Glutamatergic neuron (in vitro differentiated cells): ENCODE results near the gene MGA. TPM values are rescaled to one million over a fixed set of nuclear protein-coding genes. Genes with fewer than 3 reads are reported as not detected.

ENCODE experiments used
- DNase-seq: peaks from one replicate; pipeline ENCODE4 v3.0.0; 2022
- H3K27ac Mint-ChIP-seq: one replicate; pipeline ENCODE4 v1.8.0; 2020; ENCODE audit warnings: mild to moderate bottlenecking, mixed read lengths, inconsistent platforms; ENCODE audit not compliant: unreplicated experiment
- H3K27me3 Mint-ChIP-seq: one replicate; pipeline ENCODE4 v1.8.0; 2020; ENCODE audit warnings: mild to moderate bottlenecking, moderate library complexity, mixed read lengths, inconsistent platforms; ENCODE audit not compliant: unreplicated experiment
- H3K36me3 Mint-ChIP-seq: one replicate; pipeline ENCODE4 v1.8.0; 2020; ENCODE audit warnings: mild to moderate bottlenecking, mixed read lengths, inconsistent platforms; ENCODE audit not compliant: unreplicated experiment
- H3K4me1 Mint-ChIP-seq: one replicate; pipeline ENCODE4 v1.8.0; 2020; ENCODE audit warnings: mild to moderate bottlenecking, low read depth, mixed read lengths, inconsistent platforms; ENCODE audit not compliant: unreplicated experiment
- H3K4me3 Mint-ChIP-seq: one replicate; pipeline ENCODE4 v1.8.0; 2020; ENCODE audit warnings: mild to moderate bottlenecking, mixed read lengths, inconsistent platforms; ENCODE audit not compliant: unreplicated experiment
- H3K9me3 Mint-ChIP-seq: one replicate; pipeline ENCODE4 v1.8.0; 2020; ENCODE audit warnings: mild to moderate bottlenecking, moderate library complexity, mixed read lengths, inconsistent platforms; ENCODE audit not compliant: unreplicated experiment
- total RNA-seq: library from RNA; stranded (reverse); fragmentation: NEBNext Ultra II Directional; extraction: Animal tissue kit (Norgen Biotek cat#: 25700); gene quantifications from one replicate; pipeline ENCODE4 v1.2.1, GENCODE V29; 2021; ENCODE audit not compliant: unreplicated experiment
- TF ChIP-seq, protein P1 (sequence below): fragments of 200-600 bp; sonication (generic); IDR thresholded peaks from one replicate; pipeline ENCODE4 v1.5.0; 2021; ENCODE audit not compliant: partially characterized antibody, unreplicated experiment

Gene MGA
- total RNA-seq, 1 donor from 2014 or later: 68.9 TPM

DNA sequence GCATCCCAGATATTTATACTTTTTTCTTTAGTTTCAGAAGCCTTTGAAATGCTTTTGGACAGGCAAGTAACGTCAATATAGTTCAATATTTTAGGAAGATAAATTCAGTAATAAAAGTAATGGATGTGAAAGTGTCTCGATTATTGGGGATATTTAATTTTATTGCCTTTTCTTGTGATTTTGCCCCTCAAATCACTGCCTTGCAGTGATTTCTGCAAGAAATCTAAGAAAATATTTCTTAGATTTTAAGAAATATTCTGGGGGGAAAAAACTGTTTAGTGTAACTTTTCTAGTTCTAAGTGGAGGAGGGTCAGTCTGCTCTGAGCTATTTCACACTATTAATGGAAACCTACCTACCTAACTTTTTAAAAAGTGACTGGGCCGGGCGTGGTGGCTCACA is 33.6 kb downstream of the MGA start:
- TF ChIP-seq, protein P1, sequence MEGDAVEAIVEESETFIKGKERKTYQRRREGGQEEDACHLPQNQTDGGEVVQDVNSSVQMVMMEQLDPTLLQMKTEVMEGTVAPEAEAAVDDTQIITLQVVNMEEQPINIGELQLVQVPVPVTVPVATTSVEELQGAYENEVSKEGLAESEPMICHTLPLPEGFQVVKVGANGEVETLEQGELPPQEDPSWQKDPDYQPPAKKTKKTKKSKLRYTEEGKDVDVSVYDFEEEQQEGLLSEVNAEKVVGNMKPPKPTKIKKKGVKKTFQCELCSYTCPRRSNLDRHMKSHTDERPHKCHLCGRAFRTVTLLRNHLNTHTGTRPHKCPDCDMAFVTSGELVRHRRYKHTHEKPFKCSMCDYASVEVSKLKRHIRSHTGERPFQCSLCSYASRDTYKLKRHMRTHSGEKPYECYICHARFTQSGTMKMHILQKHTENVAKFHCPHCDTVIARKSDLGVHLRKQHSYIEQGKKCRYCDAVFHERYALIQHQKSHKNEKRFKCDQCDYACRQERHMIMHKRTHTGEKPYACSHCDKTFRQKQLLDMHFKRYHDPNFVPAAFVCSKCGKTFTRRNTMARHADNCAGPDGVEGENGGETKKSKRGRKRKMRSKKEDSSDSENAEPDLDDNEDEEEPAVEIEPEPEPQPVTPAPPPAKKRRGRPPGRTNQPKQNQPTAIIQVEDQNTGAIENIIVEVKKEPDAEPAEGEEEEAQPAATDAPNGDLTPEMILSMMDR: no peak
- H3K27me3 Mint-ChIP-seq: no peaks in the 10 kb centered on the region
- no peaks in the 10 kb centered on the region for H3K36me3 Mint-ChIP-seq
- no peaks in the 10 kb centered on the region for H3K9me3 Mint-ChIP-seq
- peaks cover 2% of the 10 kb centered on the region for H3K4me1 Mint-ChIP-seq
- H3K4me3 Mint-ChIP-seq: no peak overlapping the region
- no peak overlapping the region for H3K27ac Mint-ChIP-seq
- no peak for DNase-seq

DNA sequence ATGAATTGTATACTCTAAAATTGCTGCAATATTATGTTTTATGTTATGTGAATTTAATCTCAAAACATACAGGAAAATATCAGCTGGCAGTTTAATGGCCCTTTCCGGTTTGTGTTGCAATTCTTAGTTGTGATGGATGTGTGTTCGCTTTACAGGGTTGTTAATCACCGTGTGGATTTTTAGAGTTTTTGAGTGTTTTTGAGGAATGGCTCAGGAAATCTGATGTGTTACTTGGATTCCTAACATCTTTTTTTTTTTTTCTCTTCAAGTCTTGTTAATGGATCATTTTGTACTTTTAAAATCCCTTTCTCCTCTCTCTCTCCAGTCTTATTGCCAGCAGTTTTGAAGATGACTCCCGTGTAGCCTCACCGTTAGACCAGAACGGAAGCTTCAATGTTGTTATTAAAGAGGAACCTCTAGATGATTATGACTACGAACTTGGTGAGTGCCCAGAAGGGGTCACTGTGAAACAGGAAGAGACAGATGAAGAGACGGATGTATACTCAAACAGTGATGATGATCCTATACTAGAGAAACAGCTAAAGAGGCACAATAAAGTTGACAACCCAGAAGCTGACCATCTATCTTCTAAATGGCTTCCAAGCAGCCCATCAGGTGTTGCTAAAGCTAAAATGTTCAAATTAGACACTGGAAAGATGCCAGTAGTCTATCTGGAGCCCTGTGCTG is 35.7 kb downstream of the MGA start:
- TF ChIP-seq, protein P1: no peak
- Mint-ChIP-seq H3K27me3 (no peaks in the 10 kb centered on the region), H3K36me3 (no peaks in the 10 kb centered on the region), H3K4me3 (no peak overlapping the region), H3K27ac (no peak overlapping the region), H3K9me3 (no peaks in the 10 kb centered on the region), H3K4me1 (peaks cover 2% of the 10 kb centered on the region)
- no peak for DNase-seq

DNA sequence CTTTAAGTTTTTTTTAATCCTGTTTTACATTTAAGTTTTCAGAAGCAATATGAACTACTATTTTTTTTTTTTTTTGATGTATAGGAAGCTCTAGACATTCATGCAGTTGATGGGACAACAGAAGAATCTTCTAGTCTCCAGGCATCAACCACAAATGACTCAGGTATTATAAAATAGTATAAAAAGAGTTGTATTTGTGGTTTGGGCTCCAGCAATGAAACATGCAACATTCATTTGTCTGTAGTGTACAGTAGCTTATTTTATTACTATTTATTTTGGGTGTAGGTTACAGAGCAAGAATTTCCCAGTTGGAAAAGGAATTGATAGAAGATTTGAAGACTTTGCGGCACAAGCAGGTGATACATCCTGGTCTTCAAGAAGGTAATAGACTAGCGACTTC is 38.6 kb downstream of the MGA start:
- Mint-ChIP-seq H3K27me3 (no peaks in the 10 kb centered on the region), H3K4me1 (no peaks in the 10 kb centered on the region), H3K27ac (no peak overlapping the region), H3K9me3 (no peaks in the 10 kb centered on the region), H3K4me3 (no peak overlapping the region), H3K36me3 (no peaks in the 10 kb centered on the region)
- no peak for DNase-seq
- TF ChIP-seq, protein P1: no peak

DNA sequence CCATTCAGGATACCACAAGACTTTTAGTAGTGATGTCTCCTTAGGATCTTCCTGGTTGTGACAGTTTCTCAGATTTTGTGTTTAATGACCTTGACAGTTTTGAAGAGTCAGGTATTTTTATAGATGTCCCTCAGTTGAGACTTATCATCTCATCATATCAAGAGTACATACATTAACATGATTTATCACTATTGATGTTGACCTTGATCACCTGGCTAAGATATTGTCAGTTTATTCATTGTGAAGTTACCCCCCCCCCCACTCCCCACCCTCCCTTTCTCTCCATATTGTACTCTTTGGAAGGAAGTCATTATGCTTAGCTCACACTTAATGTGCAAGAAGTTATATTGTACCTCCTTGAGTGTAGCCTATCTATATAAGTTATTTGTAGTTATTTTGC is 42.9 kb downstream of the MGA start:
- H3K4me3 Mint-ChIP-seq: no peak overlapping the region
- no peaks in the 10 kb centered on the region for H3K27me3 Mint-ChIP-seq
- no peaks in the 10 kb centered on the region for H3K4me1 Mint-ChIP-seq
- H3K27ac Mint-ChIP-seq: no peak overlapping the region
- TF ChIP-seq, protein P1: no peak
- no peaks in the 10 kb centered on the region for H3K9me3 Mint-ChIP-seq
- no peak for DNase-seq
- no peaks in the 10 kb centered on the region for H3K36me3 Mint-ChIP-seq

DNA sequence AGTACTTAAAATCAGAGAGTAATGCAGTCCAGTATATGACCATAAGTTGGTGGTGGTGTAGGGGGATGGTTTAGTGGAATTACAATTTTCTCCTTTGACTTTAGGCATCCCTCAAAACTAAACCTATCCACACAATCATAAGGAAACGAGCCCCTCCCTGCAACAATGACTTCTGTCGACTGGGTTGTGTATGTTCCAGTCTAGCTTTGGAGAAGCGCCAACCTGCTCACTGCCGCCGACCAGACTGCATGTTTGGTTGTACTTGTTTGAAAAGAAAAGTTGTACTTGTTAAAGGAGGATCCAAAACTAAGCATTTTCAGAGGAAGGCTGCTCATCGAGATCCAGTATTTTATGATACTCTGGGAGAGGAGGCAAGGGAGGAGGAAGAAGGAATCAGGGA is 52.8 kb downstream of the MGA start:
- TF ChIP-seq, protein P1: no peak
- no peaks in the 10 kb centered on the region for H3K4me1 Mint-ChIP-seq
- no peaks in the 10 kb centered on the region for H3K36me3 Mint-ChIP-seq
- no peak overlapping the region for H3K4me3 Mint-ChIP-seq
- H3K9me3 Mint-ChIP-seq: no peaks in the 10 kb centered on the region
- no peak overlapping the region for H3K27ac Mint-ChIP-seq
- H3K27me3 Mint-ChIP-seq: no peaks in the 10 kb centered on the region
- no peak for DNase-seq
